DOHH2 (cell line): ENCODE measurements around the gene KCNN3.

Source experiments
- H3F3A ChIP-seq: fragments of 200-600 bp; sonication (generic), shearing (Covaris generic); 2 replicates; pipeline ENCODE4 v1.6.0; 2016; ENCODE audit warnings: antibody characterized with exemption, mild to moderate bottlenecking; ENCODE audit not compliant: control insufficient read depth, insufficient read depth
- H3K27ac ChIP-seq: fragments of 200-600 bp; sonication (generic); 2 replicates; pipeline ENCODE4 v1.5.1; 2014; ENCODE audit warnings: low read depth, mild to moderate bottlenecking, low read length, moderate library complexity
- H3K27me3 ChIP-seq: fragments of 200-600 bp; sonication (generic); 2 replicates; pipeline ENCODE4 v1.6.1; 2014; ENCODE audit warnings: mild to moderate bottlenecking, low read length, mixed read lengths; ENCODE audit not compliant: control insufficient read depth
- H3K36me3 ChIP-seq: fragments of 200-600 bp; sonication (generic); 2 replicates; pipeline ENCODE4 v1.6.1; 2014; ENCODE audit warnings: mild to moderate bottlenecking, low read length, moderate library complexity, mixed read lengths; ENCODE audit not compliant: control insufficient read depth
- H3K4me1 ChIP-seq: fragments of 200-600 bp; sonication (generic); 2 replicates; pipeline ENCODE4 v1.6.1; 2014; ENCODE audit warnings: mild to moderate bottlenecking, low read length, mixed read lengths; ENCODE audit not compliant: control insufficient read depth
- H3K4me2 ChIP-seq: fragments of 200-600 bp; sonication (generic); 2 replicates; pipeline ENCODE4 v1.6.0; 2014; ENCODE audit warnings: mild to moderate bottlenecking, low read length, moderate library complexity
- H3K4me3 ChIP-seq: fragments of 200-600 bp; sonication (generic); 2 replicates; pipeline ENCODE4 v1.5.1; 2014; ENCODE audit warnings: mild to moderate bottlenecking, low read length, mixed read lengths
- H3K79me2 ChIP-seq: fragments of 200-600 bp; sonication (generic); 2 replicates; pipeline ENCODE4 v1.6.1; 2014; ENCODE audit warnings: mild to moderate bottlenecking, low read length, mixed read lengths; ENCODE audit not compliant: control insufficient read depth
- H3K9me2 ChIP-seq: fragments of 200-600 bp; sonication (generic); replicated peaks from 2 replicates; pipeline ENCODE4 v1.6.1; 2014; ENCODE audit warnings: mild to moderate bottlenecking, low read length, mixed read lengths; ENCODE audit not compliant: control insufficient read depth
- H3K9me3 ChIP-seq: fragments of 200-600 bp; sonication (generic); 2 replicates; pipeline ENCODE4 v1.6.1; 2014; ENCODE audit warnings: antibody characterized with exemption, low read length, mixed read lengths; ENCODE audit not compliant: control insufficient read depth, insufficient read depth
- H4K20me1 ChIP-seq: fragments of 200-600 bp; sonication (generic); 2 replicates; pipeline ENCODE4 v1.6.0; 2014; ENCODE audit warnings: low read depth, mild to moderate bottlenecking, antibody characterized with exemption, low read length, moderate library complexity; ENCODE audit not compliant: control insufficient read depth, insufficient read depth
- EZH2phosphoT487 ChIP-seq: fragments of 200-600 bp; sonication (generic); IDR thresholded peaks from 2 replicates; pipeline ENCODE4 v1.6.1; 2017; ENCODE audit warnings: borderline replicate concordance, mild to moderate bottlenecking, antibody characterized with exemption, low read length, moderate library complexity, mixed read lengths
- TF ChIP-seq, protein P1 (sequence below): fragments of 200-600 bp; sonication (generic); IDR thresholded peaks from one replicate; pipeline ENCODE4 v1.5.1; 2014; ENCODE audit warnings: antibody characterized with exemption, mild to moderate bottlenecking, low read depth, low read length; ENCODE audit not compliant: poor library complexity, severe bottlenecking

Gene KCNN3

DNA sequence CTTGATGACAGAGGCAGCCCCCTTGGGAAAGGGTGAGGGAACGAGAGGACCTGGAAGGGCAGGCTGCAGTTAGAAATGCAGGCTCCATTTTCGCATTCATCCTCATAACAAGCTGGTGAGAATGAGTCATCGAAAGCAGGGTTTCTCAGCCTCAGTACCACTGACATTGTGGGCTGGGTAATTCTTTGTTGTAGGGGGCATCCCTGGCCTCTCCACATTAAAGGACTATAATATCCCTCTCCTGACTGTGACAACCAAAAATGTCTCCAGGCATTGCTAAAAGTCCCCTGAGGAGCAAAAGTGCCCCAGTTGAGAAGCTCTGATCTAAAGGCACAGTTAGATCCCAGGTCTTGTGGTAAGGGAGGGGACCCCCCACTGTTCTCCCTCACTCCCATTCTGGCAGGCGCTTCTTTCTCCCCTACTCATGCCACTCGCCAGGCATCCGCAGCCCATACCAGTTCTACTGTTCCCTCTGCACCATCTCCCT lies 20.4 kb downstream of the KCNN3 start:
- Histone ChIP-seq H4K20me1 (peaks cover 18% of the 10 kb centered on the region), H3K36me3 (peaks cover 51% of the 10 kb centered on the region), H3K4me3 (no peak overlapping the region), H3K4me1 (peaks cover 56% of the 10 kb centered on the region), H3K79me2 (peaks cover 95% of the 10 kb centered on the region), H3K27ac (no peak overlapping the region), H3F3A (no peaks in the 10 kb centered on the region), H3K9me2 (no peaks in the 10 kb centered on the region), H3K4me2 (no peak overlapping the region), H3K27me3 (no peaks in the 10 kb centered on the region), H3K9me3 (no peaks in the 10 kb centered on the region)
- TF ChIP-seq, protein P1, sequence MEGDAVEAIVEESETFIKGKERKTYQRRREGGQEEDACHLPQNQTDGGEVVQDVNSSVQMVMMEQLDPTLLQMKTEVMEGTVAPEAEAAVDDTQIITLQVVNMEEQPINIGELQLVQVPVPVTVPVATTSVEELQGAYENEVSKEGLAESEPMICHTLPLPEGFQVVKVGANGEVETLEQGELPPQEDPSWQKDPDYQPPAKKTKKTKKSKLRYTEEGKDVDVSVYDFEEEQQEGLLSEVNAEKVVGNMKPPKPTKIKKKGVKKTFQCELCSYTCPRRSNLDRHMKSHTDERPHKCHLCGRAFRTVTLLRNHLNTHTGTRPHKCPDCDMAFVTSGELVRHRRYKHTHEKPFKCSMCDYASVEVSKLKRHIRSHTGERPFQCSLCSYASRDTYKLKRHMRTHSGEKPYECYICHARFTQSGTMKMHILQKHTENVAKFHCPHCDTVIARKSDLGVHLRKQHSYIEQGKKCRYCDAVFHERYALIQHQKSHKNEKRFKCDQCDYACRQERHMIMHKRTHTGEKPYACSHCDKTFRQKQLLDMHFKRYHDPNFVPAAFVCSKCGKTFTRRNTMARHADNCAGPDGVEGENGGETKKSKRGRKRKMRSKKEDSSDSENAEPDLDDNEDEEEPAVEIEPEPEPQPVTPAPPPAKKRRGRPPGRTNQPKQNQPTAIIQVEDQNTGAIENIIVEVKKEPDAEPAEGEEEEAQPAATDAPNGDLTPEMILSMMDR: no peak
- TF ChIP-seq EZH2phosphoT487: no peak

DNA sequence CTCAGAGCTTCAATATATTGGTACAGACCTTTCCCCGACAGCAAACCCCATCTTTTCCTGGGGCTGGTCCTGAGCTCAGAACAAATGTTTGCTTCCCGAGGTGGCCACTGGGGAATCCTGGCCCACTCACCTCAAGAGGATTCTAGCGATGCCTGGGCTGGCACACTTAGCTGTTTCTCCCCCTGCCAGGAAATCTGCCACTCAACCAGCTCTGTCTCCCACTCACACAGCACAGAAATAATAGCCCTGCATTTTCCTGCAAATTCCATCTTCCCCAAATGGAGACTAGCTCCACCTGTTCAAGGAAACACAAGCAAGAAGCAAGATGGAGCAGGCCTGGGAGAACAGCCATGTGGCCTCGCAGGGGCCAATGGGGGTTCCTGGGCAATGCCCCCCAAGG lies 21.1 kb downstream of the KCNN3 start:
- H3K27me3 ChIP-seq: no peaks in the 10 kb centered on the region
- no peak overlapping the region for H3K4me3 ChIP-seq
- no peak for TF ChIP-seq EZH2phosphoT487
- TF ChIP-seq, protein P1: no peak
- no peaks in the 10 kb centered on the region for H3F3A ChIP-seq
- peaks cover 51% of the 10 kb centered on the region for H3K36me3 ChIP-seq
- H3K4me1 ChIP-seq: peaks cover 64% of the 10 kb centered on the region
- no peak overlapping the region for H3K4me2 ChIP-seq
- H3K79me2 ChIP-seq: peaks cover 97% of the 10 kb centered on the region
- no peak overlapping the region for H3K27ac ChIP-seq
- no peaks in the 10 kb centered on the region for H3K9me2 ChIP-seq
- no peaks in the 10 kb centered on the region for H3K9me3 ChIP-seq
- H4K20me1 ChIP-seq: peaks cover 22% of the 10 kb centered on the region

DNA sequence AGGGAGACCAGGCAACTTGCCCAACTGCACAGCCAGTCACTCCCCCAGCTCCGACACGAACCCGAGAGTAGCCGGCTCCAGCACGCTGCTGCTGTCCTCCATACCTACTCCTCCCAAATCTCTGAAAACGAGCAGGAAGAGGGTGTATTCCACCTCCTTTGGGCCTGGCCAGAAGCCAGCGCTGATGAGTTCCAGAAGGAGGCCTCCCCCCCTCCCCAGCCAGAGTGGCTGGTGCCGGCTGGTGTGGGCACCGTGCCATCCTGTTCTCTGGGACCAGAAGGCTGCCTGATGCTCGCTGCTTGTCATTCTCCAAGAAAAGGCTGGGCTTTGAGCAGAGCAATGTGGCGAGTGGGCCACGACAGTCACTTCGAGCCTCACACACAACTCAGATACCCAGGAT lies 22.2 kb downstream of the KCNN3 start:
- Histone ChIP-seq H3K4me1 (peaks cover 74% of the 10 kb centered on the region), H3K4me2 (no peak overlapping the region), H3K9me3 (no peaks in the 10 kb centered on the region), H3K27ac (no peak overlapping the region), H4K20me1 (peaks cover 28% of the 10 kb centered on the region), H3K27me3 (no peaks in the 10 kb centered on the region), H3K9me2 (no peaks in the 10 kb centered on the region), H3K79me2 (peaks cover 97% of the 10 kb centered on the region), H3F3A (no peaks in the 10 kb centered on the region), H3K36me3 (peaks cover 60% of the 10 kb centered on the region), H3K4me3 (no peak overlapping the region)
- TF ChIP-seq, protein P1: no peak
- no peak for TF ChIP-seq EZH2phosphoT487
